ENCODE data around the gene ATG5.

Gene ATG5

DNA sequence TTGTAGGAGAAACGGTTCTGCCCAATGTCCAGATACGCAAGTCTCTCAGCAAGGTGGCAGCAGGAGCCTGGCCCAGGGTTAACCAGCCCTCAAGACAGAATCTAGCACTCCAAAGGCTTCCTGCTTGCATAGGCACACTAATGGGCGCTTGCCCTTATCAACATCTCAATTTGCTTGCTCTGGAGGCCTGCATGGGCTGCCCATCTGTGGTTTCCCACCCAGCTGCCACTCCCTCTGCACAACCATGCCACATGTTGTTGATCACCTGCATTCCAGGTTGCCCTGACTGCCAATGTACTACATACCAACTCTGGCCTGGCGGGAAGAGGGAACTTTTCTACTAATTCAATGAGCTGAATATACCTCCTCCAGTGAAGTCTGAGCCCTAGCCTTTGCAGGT is 74.6 kb downstream of the ATG5 start:
- Histone ChIP-seq H3K9ac (ENCODE audit: insufficient read length, low read depth) (no peak overlapping the region), H3K4me3 (ENCODE audit: insufficient read length, low read depth) (no peak overlapping the region), H3K27me3 (ENCODE audit: insufficient read depth, insufficient read length) (no peaks in the 10 kb centered on the region), H3K9me3 (ENCODE audit: insufficient read depth, low read length) (0 out of 2 replicates have a peak, but pooled peaks cover 5% of the 10 kb centered on the region), H3K36me3 (ENCODE audit: insufficient read depth, insufficient read length, low read length) (peaks cover 16% of the 10 kb centered on the region), H3K4me1 (ENCODE audit: insufficient read depth, insufficient read length) (no peaks in the 10 kb centered on the region)
- no peak for DNase-seq (ENCODE audit: low read depth, low spot score)
- TF ChIP-seq YY1 (IDR thresholded peaks at IDR 0.05; ENCODE audit: insufficient read depth, insufficient read length) (no peak), ZNF274 (IDR thresholded peaks at IDR 0.05; ENCODE audit: low read depth, low read length) (no peak), SUZ12 (IDR thresholded peaks at IDR 0.05; ENCODE audit: extremely low read depth, insufficient read depth, insufficient read length) (no peak)

DNA sequence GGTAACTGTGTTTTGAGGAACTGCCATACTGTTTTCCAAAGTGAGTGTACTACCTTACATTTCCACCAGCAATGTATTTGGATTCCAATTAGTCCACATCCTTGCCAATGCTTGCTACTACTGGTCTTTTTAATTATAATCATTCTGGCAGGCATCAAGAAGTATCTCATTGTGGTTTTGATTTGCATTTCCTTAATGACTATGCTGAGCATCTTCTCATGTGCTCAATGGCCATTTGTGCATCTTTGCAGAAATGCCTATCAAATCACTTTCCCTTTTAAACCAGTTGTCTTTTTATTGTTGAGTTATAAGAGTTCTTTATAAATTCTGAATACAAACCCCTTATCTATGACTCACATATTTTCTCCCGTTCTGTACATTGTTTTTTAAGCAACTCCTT is 75.9 kb downstream of the ATG5 start:
- H3K27me3 ChIP-seq (ENCODE audit: insufficient read depth, insufficient read length) = no peaks in the 10 kb centered on the region
- no peak overlapping the region for H3K4me3 ChIP-seq (ENCODE audit: insufficient read length, low read depth)
- H3K9ac ChIP-seq (ENCODE audit: insufficient read length, low read depth) = no peak overlapping the region
- 0 out of 2 replicates have a peak, but pooled peaks cover 5% of the 10 kb centered on the region for H3K9me3 ChIP-seq (ENCODE audit: insufficient read depth, low read length)
- no peak for DNase-seq (ENCODE audit: low read depth, low spot score)
- no peaks in the 10 kb centered on the region for H3K4me1 ChIP-seq (ENCODE audit: insufficient read depth, insufficient read length)
- TF ChIP-seq ZNF274 (IDR thresholded peaks at IDR 0.05; ENCODE audit: low read depth, low read length) = no peak
- TF ChIP-seq YY1 (IDR thresholded peaks at IDR 0.05; ENCODE audit: insufficient read depth, insufficient read length) = no peak
- TF ChIP-seq SUZ12 (IDR thresholded peaks at IDR 0.05; ENCODE audit: extremely low read depth, insufficient read depth, insufficient read length) = no peak
- peaks cover 16% of the 10 kb centered on the region for H3K36me3 ChIP-seq (ENCODE audit: insufficient read depth, insufficient read length, low read length)

DNA sequence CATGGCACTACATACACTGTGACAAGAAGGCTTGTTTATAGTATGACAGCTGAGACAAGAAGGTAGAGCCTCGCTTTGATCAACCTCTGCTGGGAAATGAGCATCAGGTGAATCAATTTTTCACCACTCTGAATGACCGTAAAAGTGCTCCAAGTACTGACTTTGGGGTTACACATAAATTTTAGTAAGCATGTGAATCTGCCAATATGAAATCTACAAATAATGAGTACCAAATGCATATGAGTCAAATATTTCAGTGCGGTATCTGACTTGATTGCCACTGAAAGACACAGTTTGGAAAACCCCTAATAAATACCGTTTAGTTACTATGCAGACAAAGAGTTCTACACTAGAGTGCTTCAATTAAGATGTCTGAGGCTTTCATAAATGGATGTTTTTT is 77.8 kb downstream of the ATG5 start:
- TF ChIP-seq SUZ12 (IDR thresholded peaks at IDR 0.05; ENCODE audit: extremely low read depth, insufficient read depth, insufficient read length) = no peak
- Histone ChIP-seq H3K36me3 (ENCODE audit: insufficient read depth, insufficient read length, low read length) (peaks cover 16% of the 10 kb centered on the region), H3K9me3 (ENCODE audit: insufficient read depth, low read length) (0 out of 2 replicates have a peak, but pooled peaks cover 5% of the 10 kb centered on the region), H3K27me3 (ENCODE audit: insufficient read depth, insufficient read length) (no peaks in the 10 kb centered on the region), H3K4me1 (ENCODE audit: insufficient read depth, insufficient read length) (no peaks in the 10 kb centered on the region), H3K4me3 (ENCODE audit: insufficient read length, low read depth) (no peak overlapping the region), H3K9ac (ENCODE audit: insufficient read length, low read depth) (no peak overlapping the region)
- no peak for DNase-seq (ENCODE audit: low read depth, low spot score)

DNA sequence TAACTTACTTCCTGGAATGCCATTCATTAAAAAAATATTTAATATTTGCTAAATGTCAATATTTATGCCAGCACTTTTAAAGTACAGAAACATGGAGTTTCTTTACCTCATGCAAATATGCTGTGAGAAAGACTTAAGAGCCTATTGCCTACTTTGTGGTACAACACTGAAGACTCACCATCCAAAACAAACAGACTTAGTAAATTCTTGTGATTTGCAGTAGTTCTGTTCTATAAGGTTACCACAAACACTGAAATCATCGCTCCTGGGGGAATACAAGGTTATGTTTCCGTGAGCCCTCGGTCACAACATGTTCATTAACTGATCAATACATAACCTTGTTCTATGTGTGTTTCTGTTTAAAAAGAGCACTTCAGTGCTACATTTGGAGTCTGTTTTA is 78.3 kb downstream of the ATG5 start:
- peaks cover 16% of the 10 kb centered on the region for H3K36me3 ChIP-seq (ENCODE audit: insufficient read depth, insufficient read length, low read length)
- H3K9me3 ChIP-seq (ENCODE audit: insufficient read depth, low read length) = 0 out of 2 replicates have a peak, but pooled peaks cover 5% of the 10 kb centered on the region
- DNase-seq (ENCODE audit: low read depth, low spot score) = no peak
- H3K4me3 ChIP-seq (ENCODE audit: insufficient read length, low read depth) = no peak overlapping the region
- no peak overlapping the region for H3K9ac ChIP-seq (ENCODE audit: insufficient read length, low read depth)
- no peaks in the 10 kb centered on the region for H3K4me1 ChIP-seq (ENCODE audit: insufficient read depth, insufficient read length)
- TF ChIP-seq YY1 (IDR thresholded peaks at IDR 0.05; ENCODE audit: insufficient read depth, insufficient read length) = no peak
- no peak for TF ChIP-seq SUZ12 (IDR thresholded peaks at IDR 0.05; ENCODE audit: extremely low read depth, insufficient read depth, insufficient read length)
- no peak for TF ChIP-seq ZNF274 (IDR thresholded peaks at IDR 0.05; ENCODE audit: low read depth, low read length)
- no peaks in the 10 kb centered on the region for H3K27me3 ChIP-seq (ENCODE audit: insufficient read depth, insufficient read length)

DNA sequence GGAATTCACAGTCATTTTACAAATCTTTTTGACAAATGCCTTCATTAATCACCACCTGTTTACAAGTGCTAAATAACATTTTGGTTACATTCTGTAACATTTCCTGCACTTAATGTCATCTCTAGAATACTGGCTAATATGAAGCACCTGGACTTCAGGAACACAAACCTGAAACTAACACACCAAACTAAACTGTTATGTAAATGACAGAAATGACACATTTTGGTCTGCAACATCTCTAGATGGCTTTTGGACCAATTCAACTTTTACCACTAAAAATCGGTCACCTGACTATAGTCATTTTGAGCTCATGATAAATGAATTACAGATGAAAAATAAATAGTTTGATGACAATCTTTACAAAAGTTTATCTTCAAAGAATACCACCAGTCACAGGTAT is 80.6 kb downstream of the ATG5 start:
- no peaks in the 10 kb centered on the region for H3K27me3 ChIP-seq (ENCODE audit: insufficient read depth, insufficient read length)
- DNase-seq (ENCODE audit: low read depth, low spot score) = no peak
- H3K36me3 ChIP-seq (ENCODE audit: insufficient read depth, insufficient read length, low read length) = peaks cover 20% of the 10 kb centered on the region
- TF ChIP-seq ZNF274 (IDR thresholded peaks at IDR 0.05; ENCODE audit: low read depth, low read length) = no peak
- no peak for TF ChIP-seq YY1 (IDR thresholded peaks at IDR 0.05; ENCODE audit: insufficient read depth, insufficient read length)
- no peak for TF ChIP-seq SUZ12 (IDR thresholded peaks at IDR 0.05; ENCODE audit: extremely low read depth, insufficient read depth, insufficient read length)
- H3K4me3 ChIP-seq (ENCODE audit: insufficient read length, low read depth) = no peak overlapping the region
- H3K9ac ChIP-seq (ENCODE audit: insufficient read length, low read depth) = no peak overlapping the region
- no peaks in the 10 kb centered on the region for H3K9me3 ChIP-seq (ENCODE audit: insufficient read depth, low read length)
- H3K4me1 ChIP-seq (ENCODE audit: insufficient read depth, insufficient read length) = no peaks in the 10 kb centered on the region

- Histone ChIP-seq H3K4me3 (ENCODE audit: insufficient read length, low read depth) (no peak overlapping the region), H3K9me3 (ENCODE audit: insufficient read depth, low read length) (no peaks in the 10 kb centered on the region), H3K36me3 (ENCODE audit: insufficient read depth, insufficient read length, low read length) (peaks cover 20% of the 10 kb centered on the region), H3K9ac (ENCODE audit: insufficient read length, low read depth) (no peak overlapping the region), H3K4me1 (ENCODE audit: insufficient read depth, insufficient read length) (no peaks in the 10 kb centered on the region), H3K27me3 (ENCODE audit: insufficient read depth, insufficient read length) (no peaks in the 10 kb centered on the region)
- DNase-seq (ENCODE audit: low read depth, low spot score) = no peak
- no peak for TF ChIP-seq SUZ12 (IDR thresholded peaks at IDR 0.05; ENCODE audit: extremely low read depth, insufficient read depth, insufficient read length)
- no peak for TF ChIP-seq ZNF274 (IDR thresholded peaks at IDR 0.05; ENCODE audit: low read depth, low read length)
- no peak for TF ChIP-seq YY1 (IDR thresholded peaks at IDR 0.05; ENCODE audit: insufficient read depth, insufficient read length)
These were observed 81.0 kb downstream of the ATG5 start for GRCh38 chr6:106244521-106244920.

- Histone ChIP-seq H3K36me3 (ENCODE audit: insufficient read depth, insufficient read length, low read length) (peaks cover 17% of the 10 kb centered on the region), H3K4me3 (ENCODE audit: insufficient read length, low read depth) (no peak overlapping the region), H3K4me1 (ENCODE audit: insufficient read depth, insufficient read length) (no peaks in the 10 kb centered on the region), H3K9me3 (ENCODE audit: insufficient read depth, low read length) (no peaks in the 10 kb centered on the region), H3K27me3 (ENCODE audit: insufficient read depth, insufficient read length) (no peaks in the 10 kb centered on the region), H3K9ac (ENCODE audit: insufficient read length, low read depth) (no peak overlapping the region)
- DNase-seq (ENCODE audit: low read depth, low spot score) = no peak
- TF ChIP-seq ZNF274 (IDR thresholded peaks at IDR 0.05; ENCODE audit: low read depth, low read length) (no peak), SUZ12 (IDR thresholded peaks at IDR 0.05; ENCODE audit: extremely low read depth, insufficient read depth, insufficient read length) (no peak), YY1 (IDR thresholded peaks at IDR 0.05; ENCODE audit: insufficient read depth, insufficient read length) (no peak)
These were observed 82.3 kb downstream of the ATG5 start for GRCh38 chr6:106243261-106243660.

- peaks cover 3% of the 10 kb centered on the region for H3K36me3 ChIP-seq (ENCODE audit: insufficient read depth, insufficient read length, low read length)
- peaks cover 4% of the 10 kb centered on the region; the same call in 1 of the 2 replicates for H3K9me3 ChIP-seq (ENCODE audit: insufficient read depth, low read length)
- H3K9ac ChIP-seq (ENCODE audit: insufficient read length, low read depth) = no peak overlapping the region
- H3K27me3 ChIP-seq (ENCODE audit: insufficient read depth, insufficient read length) = no peaks in the 10 kb centered on the region
- no peaks in the 10 kb centered on the region for H3K4me1 ChIP-seq (ENCODE audit: insufficient read depth, insufficient read length)
- TF ChIP-seq ZNF274 (IDR thresholded peaks at IDR 0.05; ENCODE audit: low read depth, low read length) = no peak
- TF ChIP-seq SUZ12 (IDR thresholded peaks at IDR 0.05; ENCODE audit: extremely low read depth, insufficient read depth, insufficient read length) = no peak
- no peak for TF ChIP-seq YY1 (IDR thresholded peaks at IDR 0.05; ENCODE audit: insufficient read depth, insufficient read length)
- no peak overlapping the region for H3K4me3 ChIP-seq (ENCODE audit: insufficient read length, low read depth)
- no peak for DNase-seq (ENCODE audit: low read depth, low spot score)
These were observed 84.1 kb downstream of the ATG5 start for GRCh38 chr6:106241498-106241897.

All from NT2/D1 (cell line).